GM19463 (cell line): ENCODE measurements around the gene R3HDM2.
A peak's percentile ranks its signal among the peaks of the same experiment; 100 is the strongest.

ENCODE experiments used
- ATAC-seq: cut with Tn5 transposase; IDR thresholded peaks from one replicate; pipeline ENCODE4 v1.9.1; 2021; ENCODE audit warnings: mild to moderate bottlenecking, moderate library complexity; ENCODE audit not compliant: unreplicated experiment

R3HDM2 gene

DNA sequence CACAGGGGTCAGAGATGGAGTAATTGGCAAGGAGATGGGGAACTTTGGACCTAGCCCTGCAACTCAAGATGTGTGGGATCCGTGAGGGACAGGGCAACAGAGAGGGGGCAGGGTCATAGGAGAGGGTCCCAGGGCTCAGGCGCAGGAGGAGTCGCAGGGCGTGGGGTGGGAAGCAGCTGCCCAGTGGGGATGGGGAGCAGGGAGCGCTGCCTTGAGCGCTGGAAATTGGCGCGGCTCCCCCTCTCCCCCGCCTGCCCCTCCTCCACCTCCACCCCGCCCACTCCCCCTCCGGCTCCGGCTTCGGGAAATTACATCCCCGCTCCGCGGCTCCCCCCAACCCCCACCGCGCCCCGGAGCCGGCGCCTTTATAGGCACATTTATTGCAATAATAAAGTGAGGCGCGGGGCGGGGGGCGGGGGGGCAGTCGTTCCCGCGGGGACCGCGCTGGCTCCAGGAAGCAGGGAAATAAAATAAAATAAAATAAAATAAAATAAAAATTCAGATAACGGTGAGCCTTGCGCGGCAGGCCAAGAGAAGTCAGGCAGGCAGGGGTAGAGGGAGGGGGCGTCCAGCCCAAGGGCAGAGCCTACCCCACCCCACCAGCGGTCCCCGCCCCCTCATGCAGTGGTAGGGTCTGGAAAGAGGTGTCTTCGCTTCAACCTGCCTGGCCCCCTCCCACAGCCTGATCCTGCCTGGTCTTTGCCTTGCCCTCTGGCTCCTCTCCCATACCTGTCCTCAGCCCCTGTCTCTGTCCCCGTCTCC lies 210.7 kb downstream of the R3HDM2 start:
- ATAC-seq: no peak

DNA sequence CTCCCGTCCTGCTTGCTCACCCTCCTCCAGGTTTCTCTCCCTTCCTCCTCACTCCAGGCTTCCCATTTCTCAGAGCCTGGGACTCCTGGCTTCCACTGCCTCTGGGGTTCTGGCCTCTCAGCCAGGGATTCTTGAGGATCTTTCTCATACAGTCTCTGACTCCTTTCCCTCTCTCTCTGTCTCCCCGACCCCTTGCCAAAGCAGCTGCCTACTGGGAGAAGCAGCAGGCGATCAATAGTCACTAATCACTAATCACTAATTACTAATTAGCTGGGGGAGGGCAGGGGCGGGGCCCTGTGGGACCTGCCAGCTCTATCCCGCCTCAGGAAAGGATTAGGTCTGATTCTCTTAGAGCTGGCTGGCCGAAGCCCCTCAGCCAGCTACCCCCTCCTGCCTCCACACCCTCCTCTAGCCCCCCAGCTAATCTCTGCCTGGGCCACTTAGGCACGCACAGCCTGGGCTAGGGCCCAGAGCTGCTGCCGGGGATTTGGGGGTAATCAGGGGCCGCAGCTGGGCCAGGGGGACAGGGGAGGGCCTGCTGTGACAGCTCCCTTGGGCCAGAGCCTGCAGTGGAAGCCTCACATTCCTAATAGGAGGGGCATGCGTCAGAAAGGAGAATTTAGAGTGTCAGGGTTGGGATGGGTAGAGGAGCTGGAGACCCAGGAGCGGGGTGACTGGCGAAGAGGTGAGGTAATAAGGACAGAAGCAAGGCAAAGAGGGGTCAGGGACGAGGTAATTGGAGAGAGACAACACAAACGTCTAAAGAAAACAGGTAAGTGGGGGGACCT lies 211.4 kb downstream of the R3HDM2 start:
- no peak for ATAC-seq

DNA sequence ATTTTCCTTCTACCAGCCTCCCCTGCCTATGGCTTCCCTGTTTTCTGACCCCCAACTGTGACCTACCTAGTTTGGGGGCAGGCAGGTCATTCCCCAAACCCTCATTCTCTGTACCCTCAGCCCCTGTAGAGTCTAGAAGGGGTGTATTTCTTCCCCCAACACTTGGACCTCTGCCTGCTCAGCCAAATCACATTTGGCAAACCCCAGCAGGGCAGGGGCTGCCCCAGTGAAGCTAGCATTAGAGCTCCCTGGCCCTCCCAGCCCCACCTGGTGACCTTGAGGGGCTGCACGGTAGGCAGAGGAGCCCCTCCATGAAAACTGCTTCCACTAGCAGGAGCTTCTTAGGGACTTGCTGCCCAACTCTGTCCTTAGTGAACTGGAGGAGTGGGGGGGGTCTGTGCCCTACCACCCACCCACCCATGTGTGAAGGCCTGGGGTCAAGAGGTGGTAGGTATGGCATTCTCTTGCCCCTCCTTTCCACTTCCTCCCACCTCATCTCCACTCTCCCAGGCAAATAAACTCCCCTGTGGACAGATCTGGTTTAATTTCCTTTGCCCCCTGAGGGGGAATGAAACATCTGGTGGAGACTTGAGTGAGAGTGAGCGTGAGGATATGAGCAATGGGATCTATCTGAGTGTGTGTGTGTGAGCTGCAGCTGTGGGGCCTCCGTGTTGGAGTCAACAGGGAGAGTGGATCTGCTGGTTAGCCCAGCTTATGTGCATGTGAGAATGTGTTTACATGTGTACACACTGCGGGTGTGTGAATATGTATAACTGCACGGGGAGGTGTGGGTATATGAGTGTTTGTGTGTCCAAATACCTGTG lies 212.6 kb downstream of the R3HDM2 start:
- ATAC-seq: no peak

DNA sequence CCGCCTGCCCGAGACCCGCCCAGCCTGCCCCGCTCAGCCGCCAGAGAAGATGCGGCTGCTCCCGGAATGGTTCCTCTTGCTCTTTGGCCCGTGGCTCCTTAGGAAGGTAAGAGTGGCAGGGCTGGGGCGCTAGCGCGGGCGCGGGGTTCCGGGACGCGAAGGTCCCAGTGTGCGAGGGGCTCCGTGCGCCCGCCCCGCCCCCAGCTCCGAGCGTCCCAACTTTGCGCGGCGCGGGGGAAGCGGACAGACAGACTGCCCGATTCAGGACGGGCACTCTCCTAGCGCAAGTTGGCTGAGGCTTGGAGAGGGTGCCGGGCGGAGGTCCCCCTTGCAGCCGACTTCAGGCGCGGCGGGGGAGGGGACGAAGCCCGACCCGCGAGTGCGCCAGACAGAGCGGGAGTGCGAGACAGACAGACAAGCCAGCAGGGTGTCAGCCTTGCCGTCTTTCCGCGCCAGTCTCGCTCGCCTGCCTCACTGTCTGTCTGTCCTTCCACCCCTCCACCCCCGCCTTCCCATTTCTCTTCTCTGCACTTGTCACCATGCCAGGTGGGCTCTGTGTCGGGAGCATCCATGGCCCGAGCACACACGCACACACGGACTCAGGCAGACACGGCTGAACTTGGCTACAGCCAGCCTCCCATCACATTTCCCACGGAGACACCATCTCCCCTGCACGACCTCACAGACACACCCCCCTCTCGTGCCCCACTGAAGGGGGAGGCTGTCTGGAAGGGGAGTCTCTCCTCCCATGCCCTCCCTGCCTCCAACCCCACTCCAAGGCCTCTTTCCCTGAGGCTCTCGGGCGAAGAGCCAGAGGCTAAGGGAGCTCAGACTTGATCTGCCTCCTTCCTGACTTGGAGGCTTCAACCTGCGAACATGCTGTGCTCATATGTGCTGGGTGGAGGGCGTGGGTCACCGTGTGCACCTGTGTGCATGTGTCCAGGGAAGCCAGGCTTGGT lies 213.6 kb downstream of the R3HDM2 start:
- no peak for ATAC-seq

DNA sequence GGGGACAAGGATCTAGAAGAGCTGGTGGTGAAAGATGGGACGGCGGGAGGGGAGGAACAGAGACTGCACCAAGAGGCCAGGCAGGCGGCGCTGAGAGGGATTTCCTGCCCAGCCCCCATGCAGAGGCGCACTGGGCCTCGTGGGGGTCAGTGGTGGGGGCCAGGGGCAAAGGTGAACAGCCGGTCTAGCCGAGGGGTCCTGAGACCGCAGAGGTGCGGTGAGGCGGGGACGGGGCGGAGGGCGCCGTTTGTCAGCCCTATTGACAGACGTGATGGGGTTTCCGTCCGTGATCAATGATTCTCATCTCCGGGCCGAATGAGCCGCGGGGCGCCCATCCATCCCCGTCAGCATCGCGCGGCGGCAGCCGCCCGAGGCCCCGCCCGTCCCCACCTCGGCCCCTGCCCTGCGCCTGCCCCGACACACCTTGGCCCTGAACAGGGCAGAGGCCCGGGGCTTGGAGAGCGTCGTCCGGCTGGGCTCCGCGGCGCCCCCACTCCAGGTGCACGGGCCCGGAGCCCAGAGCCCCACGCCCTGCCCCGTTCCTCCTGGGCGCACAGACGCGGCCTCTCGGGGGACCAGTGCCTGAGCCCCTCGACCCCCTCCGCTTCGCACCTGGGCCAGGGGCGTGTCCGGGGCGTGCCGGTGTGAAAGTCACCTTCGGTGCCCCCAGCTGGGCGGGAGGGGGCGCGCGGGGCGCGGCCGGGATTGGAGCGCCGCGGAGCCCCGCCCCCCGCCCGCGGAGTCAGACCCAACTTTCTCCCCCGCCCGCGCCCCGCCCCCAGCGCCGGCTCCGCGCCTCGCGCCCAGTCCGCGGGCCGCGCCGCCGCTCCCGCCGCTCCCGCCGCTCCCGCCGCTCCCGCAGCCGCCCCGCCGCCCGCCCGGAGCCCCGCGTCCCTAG lies 214.6 kb downstream of the R3HDM2 start, which contains the start of gene NXPH4:
NXPH4 (plus strand) TSS at position 781 of the 898 bp plus-strand sequence. CDS start 176 bp downstream, outside the sequence.
- ATAC-seq: peak; percentile 25

DNA sequence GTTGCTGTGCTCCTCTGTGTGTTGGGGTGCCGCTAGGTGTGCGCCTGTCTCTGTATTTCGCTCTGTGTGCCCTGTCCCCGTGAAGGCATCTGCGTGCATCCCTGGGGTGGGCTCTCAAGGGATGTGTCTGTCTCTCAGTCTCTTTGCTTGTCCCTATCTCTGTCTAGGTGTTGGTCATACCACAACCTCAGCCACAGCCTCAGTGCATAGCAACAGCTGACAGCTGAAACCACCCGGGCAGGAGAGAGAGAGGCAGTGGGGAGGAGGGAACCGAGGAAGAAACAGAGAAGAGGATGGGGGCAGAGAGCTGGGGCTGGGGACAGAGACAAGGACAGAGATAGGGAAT lies 215.2 kb downstream of the R3HDM2 start:
- peak; percentile 60 for ATAC-seq

DNA sequence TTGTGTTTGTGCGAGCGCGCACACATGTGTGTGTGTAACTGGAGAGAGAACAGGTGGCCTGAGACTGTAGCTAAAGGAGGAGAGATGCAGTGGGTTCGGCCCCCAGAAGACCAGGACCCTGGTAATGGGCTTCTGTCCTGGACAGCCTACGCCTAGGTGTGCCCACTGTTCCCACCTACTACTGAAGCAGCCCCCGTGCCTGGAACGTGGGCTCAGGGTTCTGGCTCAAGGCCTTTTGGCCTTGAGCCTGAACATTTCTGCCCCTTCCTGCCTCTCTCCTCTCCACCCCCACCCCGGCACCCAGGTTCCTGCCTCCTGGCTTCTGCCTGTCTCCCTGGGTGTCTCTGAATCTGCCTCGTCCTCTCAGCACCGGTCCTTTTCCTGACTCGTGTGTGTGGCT lies 215.8 kb downstream of the R3HDM2 start:
- ATAC-seq: no peak

DNA sequence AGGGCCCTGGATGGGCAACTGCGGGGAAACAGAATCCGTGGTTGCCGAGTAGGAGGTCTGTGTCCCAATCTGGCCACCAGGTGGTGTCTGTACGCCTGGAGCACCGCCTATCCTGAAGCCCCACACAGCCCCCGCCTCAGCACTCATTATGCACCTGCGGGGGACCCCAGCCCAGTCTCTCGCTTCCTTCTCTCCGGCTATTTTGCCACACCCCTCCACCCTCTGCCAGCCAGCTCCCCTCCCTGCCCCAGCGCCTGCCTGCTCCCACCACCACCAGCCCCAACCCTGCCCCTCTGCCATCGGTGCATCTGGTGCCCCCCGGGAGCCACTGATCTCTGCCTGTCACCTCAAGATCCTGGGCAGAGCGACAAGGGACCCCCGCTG lies 216.5 kb downstream of the R3HDM2 start:
- ATAC-seq: no peak

DNA sequence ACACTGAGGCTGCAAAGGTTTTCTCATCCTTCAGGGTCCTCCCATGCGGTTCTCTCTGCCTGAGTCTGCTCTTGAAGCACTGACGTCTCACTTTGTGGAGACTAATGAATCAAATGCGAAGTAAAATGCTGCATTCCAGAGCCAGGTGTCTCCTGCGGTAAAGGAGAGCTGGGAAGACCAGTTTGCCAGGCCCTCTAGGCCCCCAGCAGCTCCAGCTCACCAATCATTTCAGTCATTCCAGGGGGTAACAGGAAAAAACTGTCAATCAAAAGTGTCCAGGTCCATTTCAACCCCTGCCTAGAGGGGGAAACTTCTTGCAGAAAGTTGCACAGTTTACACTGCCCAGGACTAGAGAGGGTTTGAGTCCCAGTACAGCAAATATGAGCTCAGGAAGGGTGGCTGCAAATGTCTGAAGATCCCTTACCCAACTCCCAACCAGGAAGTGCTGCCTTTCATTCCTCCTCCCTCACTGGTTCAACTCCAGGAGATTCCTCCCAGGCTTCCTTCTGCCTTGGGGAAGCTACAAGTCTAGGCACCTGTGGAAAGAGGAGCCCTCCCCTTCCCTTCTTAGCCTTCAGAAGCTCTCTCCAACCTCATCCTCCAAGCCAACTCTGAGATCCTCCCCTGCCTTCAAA lies 217.0 kb downstream of the R3HDM2 start:
- no peak for ATAC-seq

DNA sequence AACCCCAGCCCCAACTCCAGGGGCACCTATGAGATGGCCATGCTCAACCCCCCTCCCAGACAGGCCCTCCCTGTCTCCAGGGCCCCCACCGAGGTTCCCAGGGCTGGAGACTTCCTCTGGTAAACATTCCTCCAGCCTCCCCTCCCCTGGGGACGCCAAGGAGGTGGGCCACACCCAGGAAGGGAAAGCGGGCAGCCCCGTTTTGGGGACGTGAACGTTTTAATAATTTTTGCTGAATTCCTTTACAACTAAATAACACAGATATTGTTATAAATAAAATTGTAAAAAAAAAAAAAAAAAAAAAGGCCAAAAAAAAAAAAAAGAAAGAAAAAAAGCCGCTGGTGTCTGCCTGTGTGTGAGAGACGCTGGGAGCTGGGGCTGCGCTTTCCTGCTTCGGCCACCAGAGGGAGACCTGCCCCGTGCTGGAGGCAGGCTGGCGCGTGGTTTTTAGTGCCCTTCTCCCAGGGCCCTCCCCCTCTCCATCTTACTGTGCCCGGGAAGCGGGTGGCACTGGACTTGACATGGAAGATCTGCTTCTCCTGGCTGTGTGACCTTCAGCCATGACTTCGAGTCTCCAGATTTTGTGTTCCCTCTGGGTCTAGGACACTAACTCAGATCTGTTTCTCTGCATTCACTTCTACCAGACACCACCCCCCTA lies 217.7 kb downstream of the R3HDM2 start:
- no peak for ATAC-seq

DNA sequence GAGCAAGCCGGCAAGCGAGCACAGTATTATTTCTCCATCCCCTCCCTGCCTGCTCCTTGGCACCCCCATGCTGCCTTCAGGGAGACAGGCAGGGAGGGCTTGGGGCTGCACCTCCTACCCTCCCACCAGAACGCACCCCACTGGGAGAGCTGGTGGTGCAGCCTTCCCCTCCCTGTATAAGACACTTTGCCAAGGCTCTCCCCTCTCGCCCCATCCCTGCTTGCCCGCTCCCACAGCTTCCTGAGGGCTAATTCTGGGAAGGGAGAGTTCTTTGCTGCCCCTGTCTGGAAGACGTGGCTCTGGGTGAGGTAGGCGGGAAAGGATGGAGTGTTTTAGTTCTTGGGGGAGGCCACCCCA lies 218.2 kb downstream of the R3HDM2 start:
- no peak for ATAC-seq

DNA sequence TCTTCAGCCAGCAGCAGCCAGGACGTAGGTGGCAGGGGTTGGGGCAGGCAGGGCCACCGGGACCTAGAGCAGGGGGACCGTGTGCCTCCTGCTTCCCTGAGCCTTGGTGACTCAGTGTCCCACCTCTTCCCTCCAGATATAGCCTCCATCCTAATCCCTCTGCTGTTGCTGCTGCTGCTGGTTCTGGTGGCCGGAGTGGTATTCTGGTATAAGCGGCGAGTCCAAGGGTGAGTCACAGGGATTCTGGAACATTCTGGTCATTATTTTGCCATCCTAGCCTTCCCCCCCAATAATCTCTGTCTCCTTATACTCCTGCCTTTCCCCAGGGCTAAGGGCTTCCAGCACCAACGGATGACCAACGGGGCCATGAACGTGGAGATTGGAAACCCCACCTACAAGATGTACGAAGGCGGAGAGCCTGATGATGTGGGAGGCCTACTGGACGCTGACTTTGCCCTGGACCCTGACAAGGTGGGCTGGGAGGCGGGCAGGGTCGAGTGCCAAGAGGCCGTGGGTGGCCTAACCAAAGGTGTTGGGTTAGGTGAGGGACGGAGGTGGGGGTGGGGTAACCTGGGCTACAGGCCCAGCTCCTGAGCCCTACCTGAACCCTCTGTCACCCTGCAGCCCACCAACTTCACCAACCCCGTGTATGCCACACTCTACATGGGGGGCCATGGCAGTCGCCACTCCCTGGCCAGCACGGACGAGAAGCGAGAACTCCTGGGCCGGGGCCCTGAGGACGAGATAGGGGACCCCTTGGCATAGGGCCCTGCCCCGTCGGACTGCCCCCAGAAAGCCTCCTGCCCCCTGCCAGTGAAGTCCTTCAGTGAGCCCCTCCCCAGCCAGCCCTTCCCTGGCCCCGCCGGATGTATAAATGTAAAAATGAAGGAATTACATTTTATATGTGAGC lies 218.8 kb downstream of the R3HDM2 start:
- ATAC-seq: no peak

DNA sequence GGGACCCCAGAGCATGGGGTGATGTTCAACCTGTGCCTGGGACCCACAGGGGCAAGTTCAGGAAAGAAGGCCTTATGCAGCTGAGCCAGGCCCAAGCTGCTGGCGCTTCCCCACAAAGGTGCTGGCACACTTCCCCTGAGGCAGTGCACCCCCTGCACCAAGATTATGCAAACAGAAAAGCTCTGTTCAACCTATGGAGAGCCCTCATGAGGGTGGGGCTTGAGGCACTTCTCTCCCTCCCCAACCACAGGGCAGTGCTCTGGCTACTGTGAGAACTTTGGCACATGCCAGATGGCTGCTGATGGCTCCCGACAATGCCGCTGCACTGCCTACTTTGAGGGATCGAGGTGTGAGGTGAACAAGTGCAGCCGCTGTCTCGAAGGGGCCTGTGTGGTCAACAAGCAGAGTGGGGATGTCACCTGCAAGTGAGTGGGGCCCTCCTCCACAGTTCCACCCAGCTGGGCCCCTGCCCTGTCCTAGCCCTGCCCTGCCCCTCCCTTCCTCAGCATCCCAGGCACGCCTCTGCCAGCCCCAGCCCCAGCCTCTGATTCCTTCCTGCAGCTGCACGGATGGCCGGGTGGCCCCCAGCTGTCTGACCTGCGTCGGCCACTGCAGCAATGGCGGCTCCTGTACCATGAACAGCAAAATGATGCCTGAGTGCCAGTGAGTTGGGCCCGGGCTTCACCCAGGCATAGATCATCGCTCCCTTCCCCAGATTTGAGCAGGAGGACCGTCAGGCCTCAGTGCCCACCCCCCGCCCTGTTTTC lies 219.7 kb downstream of the R3HDM2 start:
- no peak for ATAC-seq

DNA sequence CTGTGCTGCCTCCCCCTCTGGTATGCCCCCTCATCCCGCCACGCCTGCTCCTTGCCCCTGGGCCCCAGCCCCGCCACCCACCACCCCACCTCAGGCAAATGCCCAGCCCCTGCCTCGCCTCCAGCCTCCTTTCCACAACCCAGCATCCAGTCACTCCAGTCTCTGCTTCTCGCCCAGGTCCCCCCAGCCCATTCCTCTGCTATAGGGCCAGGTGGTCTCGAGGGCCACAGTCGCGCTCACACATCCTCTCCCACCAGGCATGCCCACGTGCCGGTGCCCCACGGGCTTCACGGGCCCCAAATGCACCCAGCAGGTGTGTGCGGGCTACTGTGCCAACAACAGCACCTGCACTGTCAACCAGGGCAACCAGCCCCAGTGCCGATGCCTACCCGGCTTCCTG lies 220.4 kb downstream of the R3HDM2 start:
- no peak for ATAC-seq

DNA sequence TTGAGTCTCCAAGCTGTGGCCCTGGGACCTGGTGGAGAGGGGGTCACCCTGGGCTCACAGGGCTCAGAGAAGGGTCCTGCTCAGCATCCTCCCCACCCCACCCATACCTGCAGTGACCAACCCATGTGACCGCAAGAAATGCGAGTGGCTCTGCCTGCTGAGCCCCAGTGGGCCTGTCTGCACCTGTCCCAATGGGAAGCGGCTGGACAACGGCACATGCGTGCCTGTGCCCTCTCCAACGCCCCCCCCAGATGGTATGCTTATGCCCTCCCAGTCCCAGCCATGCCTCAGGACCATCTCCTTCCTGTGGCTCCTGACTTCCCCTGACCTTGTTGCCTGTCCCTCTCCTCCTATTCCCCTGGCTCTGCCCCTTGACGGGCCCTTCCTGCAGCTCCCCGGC lies 220.9 kb downstream of the R3HDM2 start:
- no peak for ATAC-seq

DNA sequence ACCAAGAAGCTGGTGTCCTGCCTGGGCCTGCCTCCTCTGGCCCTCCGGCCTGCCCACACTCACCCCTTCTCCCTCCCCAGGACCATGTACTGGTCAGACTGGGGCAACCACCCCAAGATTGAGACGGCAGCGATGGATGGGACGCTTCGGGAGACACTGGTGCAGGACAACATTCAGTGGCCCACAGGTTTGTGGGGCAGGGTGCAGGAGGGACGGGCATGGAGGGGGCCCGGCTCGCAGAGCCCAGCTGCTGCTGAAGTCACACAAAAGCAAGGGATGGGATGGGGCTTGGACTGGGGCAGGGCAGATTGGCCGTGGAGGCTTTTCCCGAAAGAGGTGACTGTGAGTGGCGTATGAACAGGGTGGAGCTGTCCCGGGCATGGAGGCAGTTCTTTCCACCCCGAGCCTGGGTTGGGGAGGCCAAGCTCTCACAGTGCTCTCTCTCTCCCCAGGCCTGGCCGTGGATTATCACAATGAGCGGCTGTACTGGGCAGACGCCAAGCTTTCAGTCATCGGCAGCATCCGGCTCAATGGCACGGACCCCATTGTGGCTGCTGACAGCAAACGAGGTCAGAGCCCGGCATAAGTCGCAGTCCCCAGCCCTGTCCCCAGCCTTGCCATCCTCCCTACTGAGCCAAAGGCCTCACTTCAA lies 222.1 kb downstream of the R3HDM2 start:
- ATAC-seq: no peak
